ENCODE measurements around the gene DMAC1.
A peak's percentile ranks its signal among the peaks of the same experiment; 100 is the strongest.

DMAC1 gene

DNA sequence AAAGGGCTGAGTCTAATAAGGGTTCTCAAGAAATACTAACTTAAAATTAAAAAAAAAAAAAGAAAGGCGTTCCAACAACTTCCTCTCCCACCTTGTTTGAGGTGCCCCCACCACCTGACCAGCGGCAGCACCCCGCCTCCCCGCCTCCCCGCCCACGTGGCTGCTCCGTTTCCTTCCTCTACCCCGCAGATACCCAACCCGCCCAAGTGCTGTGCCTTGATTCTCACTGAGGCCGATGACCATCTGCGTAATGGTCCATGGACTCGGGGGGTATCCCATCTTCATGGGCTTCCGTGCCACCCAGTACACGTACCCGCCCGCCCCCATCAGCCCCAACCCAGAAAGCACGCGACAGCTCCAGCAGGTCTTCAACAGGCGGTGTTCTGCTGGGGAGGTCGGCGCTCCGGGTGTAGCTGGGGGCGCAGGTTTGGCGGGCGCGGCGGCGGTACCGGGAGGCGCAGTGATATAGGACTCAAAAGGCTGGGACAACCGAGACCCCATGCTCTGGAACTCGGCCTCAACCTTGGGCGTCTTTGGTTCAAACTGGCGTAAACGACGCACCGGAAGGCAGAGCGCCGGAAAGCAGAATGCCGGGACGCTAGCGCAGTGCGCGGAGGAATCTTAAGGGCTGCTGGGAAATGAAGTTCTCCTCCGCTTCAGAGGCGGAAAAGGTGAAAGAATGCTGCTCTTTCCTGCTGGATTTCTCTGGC lies at the start of gene DMAC1:
Gene DMAC1 (minus strand): TSS at position 545 of the 710 bp plus-strand sequence. CDS start 44 bp downstream, at position 501.
- DNase-seq (ENCODE audit: low read depth) = peak; percentile 56

GRCh38 chr9:7849362-7849761 lies 49.8 kb upstream of the DMAC1 start:
- no peak for DNase-seq (ENCODE audit: low read depth)

- DNase-seq (ENCODE audit: low read depth) = no peak
Measured at GRCh38 chr9:7848498-7848897, 48.9 kb upstream of the DMAC1 start.

- no peak for DNase-seq (ENCODE audit: low read depth)
Measured at GRCh38 chr9:7844242-7844641, 44.7 kb upstream of the DMAC1 start.

DNA sequence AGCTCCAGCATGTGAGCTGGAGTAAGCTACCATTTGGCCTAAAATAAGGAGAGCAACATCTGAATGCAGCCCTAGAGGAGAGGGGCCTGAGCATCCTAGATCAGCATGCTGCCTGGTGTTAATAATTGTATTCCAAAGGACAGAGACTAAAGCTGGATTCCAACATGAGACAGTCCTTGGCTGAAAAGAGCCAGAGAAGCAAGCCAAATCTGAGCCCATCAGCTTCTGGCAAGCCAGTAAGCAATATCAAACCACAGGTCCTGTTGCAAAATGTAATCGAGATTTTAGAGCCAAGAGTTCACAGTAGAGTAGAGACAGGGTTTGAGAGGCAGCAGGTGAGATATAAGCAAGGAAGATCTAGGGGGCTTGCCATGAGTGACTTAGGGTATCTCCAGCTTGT lies 42.3 kb upstream of the DMAC1 start:
- DNase-seq (ENCODE audit: low read depth) = no peak

DNA sequence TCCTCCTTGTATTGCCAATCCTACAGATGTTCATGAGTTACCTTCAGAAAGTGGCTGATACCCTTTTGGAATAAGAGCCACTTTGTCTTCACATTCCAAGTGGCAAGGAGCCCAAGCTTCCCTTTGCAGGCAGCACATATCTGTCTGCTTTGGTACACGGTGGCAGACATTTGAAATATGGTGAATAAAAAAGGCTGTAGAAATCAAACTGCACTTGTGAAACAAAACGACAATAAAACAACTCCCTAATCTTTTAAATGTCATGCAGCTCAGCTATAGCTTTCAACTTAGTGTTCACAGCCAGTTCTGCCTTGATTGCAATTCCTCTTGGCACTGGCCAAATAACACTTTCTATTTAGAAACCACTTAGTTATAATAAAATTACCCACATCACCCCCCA lies 35.0 kb upstream of the DMAC1 start:
- no peak for DNase-seq (ENCODE audit: low read depth)

DNA sequence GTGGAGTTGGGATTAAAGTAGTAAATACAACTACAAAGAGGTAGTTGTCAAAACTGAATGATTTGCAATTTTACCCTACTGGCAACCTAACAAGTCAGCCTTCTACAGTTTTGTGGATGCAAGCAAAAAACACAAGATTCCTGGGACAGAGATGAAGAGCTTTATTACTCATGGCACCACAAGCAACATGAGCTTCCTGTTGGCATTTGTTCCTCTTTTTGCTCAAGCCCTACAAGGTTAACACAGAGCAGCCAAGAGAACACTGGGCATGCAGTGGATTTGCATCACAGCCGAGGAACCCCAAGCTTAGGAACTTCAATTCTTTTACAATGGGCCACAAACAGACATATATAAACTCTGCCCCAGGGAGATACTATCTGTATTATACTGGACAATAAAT lies 28.8 kb upstream of the DMAC1 start:
- DNase-seq (ENCODE audit: low read depth) = no peak

DNA sequence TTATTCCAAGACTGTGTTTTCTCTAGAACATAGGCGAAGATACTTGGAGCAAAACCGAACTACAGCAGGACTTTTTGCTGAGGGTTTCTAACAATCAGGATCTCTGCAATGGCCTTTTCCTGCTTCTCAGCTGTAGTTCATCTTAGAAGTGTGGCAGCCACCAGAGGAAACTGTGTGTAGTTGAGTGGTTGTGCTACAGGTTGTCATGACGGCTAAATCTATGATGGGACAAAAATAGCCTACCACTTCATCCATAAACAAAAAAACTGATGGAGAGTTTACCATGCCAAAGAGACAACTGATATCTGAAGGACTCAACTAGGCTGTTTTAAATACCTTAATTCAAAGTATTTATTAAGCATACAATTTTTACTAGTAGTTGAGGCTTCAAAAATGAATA lies 28.2 kb upstream of the DMAC1 start:
- no peak for DNase-seq (ENCODE audit: low read depth)

DNA sequence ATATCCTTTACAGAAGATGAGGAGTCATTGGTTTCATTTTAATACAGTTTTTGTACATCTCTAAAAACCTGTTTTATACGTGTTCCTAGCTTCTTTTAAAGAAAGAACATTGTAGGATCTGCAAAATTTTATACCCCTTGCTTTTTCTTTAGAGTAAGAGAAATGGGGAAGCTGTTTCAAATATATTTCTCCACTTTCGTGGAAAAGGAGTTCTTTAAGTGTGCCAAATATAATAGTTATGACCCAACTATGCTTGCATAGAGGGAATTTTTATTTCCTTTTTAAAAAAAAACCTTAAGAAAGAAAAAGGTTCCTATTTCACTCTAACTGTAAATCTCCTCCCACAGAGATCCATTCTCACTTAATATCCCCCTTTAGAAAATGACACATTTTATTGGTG lies 27.5 kb upstream of the DMAC1 start:
- no peak for DNase-seq (ENCODE audit: low read depth)

- DNase-seq (ENCODE audit: low read depth) = no peak
Measured at GRCh38 chr9:7823651-7824050, 24.1 kb upstream of the DMAC1 start.

GRCh38 chr9:7819984-7820383 lies 20.4 kb upstream of the DMAC1 start:
- no peak for DNase-seq (ENCODE audit: low read depth)

DNA sequence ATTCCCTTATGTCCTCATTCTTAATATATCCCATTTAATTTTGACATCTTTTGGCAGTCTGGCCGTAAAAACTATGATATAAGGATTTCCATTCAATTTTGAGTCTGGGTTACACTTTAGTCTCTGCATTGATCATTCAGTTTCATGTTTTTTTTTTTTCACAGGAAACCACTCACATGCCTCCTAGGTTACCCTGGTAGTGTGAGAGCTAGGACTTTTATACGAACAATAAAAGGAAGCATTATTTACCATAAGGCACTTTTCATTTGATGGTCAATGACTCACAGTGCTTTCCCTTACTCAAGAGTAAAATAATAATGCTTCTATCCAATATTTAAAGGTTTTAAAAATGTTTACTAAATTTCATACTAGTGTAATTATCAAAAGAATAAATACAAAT lies 16.4 kb upstream of the DMAC1 start:
- no peak for DNase-seq (ENCODE audit: low read depth)

- DNase-seq (ENCODE audit: low read depth) = no peak
Measured at GRCh38 chr9:7813030-7813429, 13.5 kb upstream of the DMAC1 start.

GRCh38 chr9:7811677-7812076 lies 12.1 kb upstream of the DMAC1 start:
- DNase-seq (ENCODE audit: low read depth) = no peak

DNA sequence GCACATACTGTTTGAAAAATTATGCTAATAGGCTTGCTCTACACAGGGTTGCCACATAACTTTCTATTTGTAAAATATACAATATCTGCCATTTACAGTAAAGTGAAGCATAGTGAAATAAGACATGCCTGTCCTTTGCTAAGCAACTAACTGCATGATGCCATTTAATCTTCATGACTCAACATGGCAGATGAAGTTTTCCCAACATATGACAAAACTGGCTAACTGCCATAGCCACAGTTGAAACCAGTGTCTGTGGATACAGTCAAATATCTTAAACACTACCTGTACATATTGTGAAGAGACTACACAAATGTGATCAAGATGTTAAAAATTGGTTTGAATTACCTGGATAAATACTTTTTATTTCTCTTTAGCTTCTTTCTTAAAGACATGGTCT lies 3.1 kb upstream of the DMAC1 start:
- DNase-seq (ENCODE audit: low read depth) = no peak

GRCh38 chr9:7799944-7800285 lies 337 bp upstream of the DMAC1 start:
- DNase-seq (ENCODE audit: low read depth) = no peak

GRCh38 chr9:7794196-7794595 lies 5.4 kb downstream of the DMAC1 start:
- no peak for DNase-seq (ENCODE audit: low read depth)

DNA sequence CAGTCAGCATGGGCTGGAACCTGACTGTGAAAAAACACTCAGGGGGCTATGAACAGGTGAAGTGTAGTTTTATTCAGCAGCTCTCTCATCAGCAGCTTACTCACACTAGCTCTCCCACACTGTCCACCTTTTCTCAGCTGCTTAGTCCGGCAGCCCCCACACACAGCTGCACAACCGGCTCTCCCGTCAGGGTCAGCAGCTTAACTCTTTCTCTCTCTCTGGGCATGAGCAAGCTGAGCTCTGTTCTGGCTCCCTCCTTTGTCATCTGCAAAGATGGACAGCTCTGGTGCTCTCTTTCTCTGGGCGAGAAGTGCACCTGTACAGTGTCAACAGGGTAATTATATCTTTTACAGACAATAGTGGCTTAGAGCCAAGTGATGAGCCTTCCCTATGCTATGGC lies 8.2 kb downstream of the DMAC1 start:
- DNase-seq (ENCODE audit: low read depth) = no peak

DNA sequence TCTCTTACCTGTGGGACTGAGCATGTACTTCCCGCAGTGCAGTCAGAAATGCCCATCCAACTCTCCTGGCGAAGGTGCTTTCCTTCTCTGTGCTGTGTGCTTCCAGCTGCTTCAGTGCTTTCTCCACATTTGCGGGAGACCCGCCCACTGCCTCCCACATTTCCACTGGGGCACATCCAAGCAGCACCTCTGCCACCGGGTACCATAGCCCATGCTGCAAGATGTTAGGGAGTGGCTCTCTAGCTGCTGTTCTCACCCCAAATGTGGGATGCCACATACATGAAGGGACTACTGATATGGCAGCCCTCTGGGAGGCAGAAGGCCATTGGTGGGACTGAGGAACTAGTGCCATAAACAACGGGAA lies 8.8 kb downstream of the DMAC1 start:
- no peak for DNase-seq (ENCODE audit: low read depth)

DNA sequence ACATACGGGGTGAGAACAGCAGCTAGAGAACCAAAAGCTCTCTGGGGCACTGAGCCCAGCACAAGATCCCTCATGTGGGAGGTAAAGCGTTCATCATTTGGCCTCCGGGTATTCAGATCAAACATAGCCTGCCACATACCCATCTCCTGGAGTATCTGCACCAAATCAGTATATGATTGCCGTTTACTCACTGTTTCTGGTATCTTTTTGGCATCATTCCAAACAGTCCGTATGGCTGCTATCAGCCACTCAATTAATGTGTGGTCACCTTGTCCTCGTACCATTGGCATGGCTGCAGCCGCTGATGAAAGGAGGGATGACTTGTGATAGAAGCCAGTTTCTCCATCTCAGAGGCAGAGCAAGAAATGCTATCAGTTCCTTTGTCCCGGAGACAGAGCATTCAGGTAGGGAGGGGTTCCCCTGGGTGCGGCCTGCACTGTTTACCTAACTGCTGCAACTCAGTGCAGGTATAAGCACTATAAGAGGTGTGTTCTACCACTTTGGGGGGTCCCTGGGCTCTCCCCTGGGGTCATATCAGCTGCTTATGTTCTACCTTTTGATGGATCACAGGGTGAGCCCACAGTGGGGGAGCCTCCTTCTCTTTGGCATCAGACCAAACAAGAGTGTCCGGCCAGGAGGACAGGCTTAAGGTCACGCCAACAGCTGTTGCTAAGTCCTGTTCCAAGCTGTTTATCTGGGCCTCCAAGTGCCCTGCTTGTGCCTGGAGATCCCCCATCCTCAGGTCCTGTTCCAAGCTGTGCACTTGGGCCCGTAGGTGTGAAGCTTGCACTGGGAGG lies 9.4 kb downstream of the DMAC1 start:
- no peak for DNase-seq (ENCODE audit: low read depth)

DNA sequence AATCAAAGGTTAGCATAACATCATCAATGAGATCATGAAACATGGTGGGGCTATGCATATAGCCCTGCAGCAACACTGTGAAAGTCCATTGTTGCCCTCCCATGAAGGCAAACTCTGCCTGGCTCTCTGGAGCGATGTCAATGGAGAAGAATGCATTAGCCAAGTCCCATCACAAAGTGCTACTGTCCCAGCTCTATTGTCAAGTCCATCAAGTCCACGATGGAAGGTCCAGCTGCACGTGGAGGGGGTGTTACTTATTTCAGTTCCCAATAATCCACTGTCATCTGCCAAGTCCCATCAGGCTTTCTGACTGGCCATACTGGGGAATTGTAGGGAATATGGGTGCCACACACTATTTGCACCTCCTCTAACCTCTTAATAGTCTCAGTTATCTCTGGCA lies 10.8 kb downstream of the DMAC1 start:
- DNase-seq (ENCODE audit: low read depth) = no peak

DNA sequence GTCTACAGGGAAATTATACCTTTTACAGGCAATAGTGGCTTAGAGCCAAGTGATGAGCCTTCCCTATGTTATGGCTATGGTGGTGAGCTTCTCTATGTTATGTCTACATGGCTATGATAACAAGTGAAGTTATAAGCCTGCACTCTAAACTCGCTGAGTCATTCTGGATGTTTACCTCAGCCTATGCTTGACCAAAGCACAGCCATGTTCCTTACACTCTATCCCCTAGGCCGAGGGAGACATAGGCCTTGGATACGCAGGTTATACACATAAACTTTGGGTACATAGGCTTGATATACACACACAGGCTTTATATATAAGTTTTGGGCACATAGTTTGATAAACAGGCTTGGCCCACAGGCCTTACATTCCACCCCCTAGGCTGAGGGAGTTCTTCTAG lies 13.8 kb downstream of the DMAC1 start:
- no peak for DNase-seq (ENCODE audit: low read depth)

DNA sequence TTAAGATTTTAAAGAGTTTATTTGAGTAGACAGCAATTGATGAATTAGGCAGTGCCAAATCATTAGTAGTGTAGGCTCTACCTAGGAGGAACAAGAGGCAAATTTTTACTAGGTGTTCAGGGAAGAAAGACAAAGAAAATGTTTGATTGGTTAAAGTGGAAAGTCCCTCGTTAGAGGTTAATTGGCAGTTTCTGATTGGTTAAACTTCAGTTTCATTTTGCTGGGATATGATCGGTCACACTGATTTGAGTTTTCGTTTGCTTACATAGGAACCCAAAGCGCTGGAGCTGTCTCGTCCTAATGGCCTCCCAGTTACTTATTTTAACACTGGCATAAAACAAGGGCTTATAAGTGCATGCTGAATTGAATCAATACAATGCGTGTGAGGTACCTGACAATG lies 15.1 kb downstream of the DMAC1 start:
- no peak for DNase-seq (ENCODE audit: low read depth)

DNA sequence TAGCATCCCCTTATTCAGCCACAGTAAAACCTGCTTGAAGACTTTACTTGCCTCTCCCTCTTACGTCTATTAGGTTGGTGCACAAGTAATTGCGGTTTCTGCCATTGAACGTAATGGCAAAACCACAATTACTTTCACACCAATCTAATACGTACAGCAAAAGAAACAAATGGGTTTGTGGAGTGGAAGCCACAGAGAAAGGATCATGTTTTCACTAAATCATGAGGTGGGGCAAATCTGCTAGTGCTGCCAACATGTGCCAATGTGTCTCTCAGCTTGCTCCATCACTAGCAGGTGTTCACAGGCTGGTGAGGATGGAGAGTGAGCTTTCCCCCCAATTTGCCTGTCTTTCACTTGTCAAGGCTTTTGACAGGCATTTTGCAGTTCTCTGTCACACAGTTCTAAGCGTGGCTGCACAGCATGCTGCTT lies 15.9 kb downstream of the DMAC1 start:
- DNase-seq (ENCODE audit: low read depth) = no peak
